GM18526 (cell line): ENCODE data around the gene THUMPD1.

Experiments
- POLR2A ChIP-seq: IDR thresholded peaks from 3 replicates; pipeline ENCODE4 v1.6.1; 2011; ENCODE audit not compliant: insufficient read length; ENCODE audit errors: extremely low read depth

THUMPD1 gene

DNA sequence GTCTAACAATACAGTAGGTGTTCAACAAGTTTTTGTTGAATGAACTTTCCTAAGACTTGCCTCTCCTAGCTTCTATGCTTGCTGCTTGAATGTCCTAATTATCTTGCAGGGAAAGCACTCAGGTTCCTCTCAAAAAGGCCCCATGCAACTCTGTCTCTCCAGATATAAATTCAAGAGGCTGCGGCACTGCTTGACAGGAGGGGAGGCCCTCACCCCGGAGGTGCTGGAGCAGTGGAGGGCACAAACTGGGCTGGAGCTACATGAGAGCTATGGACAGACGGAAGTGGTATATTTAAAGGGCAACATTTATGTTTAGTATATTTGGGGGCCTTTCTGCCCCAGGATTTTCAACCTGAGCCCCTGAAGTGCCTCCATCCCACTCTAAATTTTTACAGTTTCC lies 14.4 kb downstream of the THUMPD1 start:
- TF ChIP-seq POLR2A, result no peak

DNA sequence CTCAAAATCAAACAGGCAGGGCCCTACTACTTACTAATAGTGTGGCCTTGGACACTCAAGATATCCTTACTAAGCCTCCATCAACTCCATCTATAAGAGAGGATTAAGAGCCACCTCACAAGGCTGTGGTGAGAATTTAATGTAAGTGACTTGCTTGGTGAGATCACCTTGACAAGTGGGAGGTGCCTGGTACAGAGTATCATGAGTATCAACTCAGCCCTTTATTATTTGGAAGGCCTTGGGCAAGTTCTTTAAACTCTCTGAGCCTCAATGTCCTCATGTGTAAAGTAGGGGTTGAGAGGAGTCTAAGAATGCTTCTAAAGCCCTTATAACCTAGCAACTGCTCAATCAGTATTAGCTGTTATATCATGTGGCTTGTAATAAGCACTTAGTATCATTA lies 15.0 kb downstream of the THUMPD1 start:
- TF ChIP-seq POLR2A, result no peak

DNA sequence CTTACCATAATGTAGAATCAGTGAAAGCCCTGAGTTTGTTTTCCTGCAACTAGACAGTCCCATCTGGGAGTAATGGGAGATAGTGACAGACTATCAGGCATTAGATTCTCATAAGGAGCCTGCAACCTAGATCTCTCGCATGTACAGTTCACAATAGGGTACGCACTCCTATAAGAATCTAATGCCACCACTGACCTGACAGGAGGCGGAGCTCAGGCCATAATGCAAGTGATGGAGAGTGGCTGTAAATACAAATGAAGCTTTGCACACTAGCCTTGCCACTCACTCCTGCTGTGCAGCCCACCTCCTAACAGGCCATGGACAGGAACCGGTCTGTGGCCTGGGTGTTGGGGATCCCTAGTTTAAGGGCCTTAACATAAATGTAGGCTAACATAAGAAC lies 21.4 kb downstream of the THUMPD1 start:
- no peak for TF ChIP-seq POLR2A

DNA sequence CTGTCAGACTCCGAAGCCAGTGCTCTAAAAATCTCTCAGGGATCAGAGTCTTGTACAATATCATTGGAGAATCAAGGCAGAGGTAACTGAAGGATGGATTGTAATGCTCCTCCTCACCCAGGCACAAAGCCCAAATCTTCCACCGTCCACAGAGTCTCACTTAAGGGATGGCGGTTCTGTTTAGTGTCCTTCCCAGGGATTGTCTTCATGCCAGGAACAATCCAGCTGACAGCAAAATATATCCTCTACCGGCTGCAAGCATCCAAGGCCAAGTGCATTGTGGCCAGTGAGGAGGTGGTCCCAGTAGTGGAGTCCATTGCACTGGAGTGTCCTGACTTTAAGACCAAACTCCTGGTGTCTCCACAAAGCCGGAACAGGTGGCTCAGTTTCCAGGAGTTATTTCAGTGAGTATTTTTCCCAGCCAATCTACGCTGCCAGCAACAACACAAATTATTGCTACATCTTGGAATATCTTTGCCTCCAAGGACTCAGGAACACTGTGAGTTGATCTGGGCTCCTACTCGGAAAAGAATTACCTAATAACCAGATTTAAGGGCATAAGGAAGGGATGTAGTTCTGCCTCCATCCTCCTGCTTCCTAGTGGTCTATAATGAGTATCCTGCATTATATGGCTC lies 30.2 kb downstream of the THUMPD1 start:
- TF ChIP-seq POLR2A, result no peak

DNA sequence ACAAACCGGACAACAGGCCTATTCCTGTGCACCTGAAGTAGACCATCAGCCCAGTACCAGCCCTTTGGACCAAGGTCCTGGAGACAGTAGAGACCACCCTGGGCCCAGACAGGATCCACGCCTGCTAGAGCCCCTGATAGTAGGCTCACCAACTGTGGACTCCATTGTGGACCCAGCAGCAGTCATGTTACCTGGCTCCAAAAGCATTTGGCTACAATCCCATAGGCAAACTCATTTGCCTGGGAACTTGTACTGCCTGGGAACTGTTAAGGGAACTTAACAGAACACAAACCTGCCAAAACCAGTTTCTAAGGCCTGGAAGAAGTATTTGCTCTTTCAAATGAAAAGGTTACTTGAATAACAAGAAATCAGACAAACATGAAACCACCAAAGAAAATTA lies 34.2 kb downstream of the THUMPD1 start:
- no peak for TF ChIP-seq POLR2A

DNA sequence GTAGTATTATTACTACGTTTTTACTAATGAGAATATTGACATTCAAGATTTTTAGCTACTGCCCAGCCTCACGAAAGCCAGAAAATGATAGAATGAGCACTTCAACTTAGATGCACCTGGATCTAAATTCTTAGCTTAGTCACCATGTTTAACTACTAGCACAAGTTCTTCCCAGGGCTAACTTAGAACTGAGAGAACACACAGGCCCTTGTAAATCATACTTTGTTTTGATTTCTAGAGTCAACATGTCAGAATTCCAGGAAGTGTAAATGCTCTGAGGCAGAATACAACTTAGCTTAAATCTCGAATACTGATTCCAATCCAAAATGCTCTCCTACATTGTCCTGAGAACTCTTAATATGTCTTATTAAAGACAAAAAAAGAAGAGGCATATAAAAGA lies 37.3 kb downstream of the THUMPD1 start:
- TF ChIP-seq POLR2A, result no peak

DNA sequence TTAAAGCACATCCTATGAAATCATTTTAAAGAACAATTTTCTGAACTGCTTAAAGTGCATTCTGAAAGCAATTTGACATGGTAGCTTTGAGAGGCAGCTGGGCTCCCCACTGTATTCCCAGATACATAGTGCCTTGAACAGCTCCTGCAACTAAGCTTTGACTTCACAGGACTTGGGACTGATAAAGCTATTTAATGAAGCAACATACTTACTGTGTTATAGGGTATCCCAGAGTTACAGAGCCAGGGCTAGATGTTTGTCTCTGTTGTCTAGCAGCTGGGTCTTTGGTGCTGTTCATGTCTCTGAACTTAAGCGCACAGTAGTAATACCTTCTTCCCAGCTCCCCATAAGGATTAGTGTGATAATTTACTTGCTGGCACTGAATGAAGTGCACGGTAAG lies 45.0 kb downstream of the THUMPD1 start:
- no peak for TF ChIP-seq POLR2A

DNA sequence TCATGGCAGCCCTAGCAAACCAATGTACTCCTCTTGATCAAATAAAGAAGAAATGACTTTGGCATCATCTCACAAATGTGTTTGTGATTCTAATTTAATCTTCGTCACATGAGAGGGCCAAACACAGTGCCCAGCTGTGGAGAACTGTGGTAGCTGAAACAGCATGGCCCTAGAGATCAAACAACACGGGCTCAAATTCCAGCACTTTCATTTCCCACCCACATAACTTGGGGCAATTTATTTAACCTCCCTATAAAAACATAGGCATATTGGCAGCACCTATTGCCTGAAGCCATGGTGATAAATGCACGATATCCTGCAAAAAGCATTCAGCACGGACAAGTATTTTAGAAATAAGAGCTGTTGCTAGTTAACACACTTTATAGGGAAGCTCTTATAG lies 46.6 kb downstream of the THUMPD1 start:
- no peak for TF ChIP-seq POLR2A

DNA sequence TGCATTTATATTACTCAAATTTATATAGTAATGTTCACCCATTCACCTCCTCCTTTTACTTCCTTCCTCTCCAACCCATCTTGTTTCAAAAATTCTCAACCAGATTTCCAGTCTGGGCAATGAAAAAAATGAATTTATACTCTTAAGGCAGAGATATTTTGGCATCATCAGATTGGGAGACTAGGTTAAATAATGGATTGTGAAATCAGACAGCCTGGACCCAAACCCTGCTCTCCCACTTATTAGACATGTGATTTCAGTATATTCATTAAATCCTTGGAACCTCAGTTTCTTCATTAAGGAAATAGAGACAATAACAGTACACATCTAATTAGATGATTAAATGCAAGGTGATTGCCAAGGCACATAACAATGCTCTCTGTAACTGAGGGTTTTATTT lies 52.0 kb downstream of the THUMPD1 start:
- TF ChIP-seq POLR2A, result no peak

DNA sequence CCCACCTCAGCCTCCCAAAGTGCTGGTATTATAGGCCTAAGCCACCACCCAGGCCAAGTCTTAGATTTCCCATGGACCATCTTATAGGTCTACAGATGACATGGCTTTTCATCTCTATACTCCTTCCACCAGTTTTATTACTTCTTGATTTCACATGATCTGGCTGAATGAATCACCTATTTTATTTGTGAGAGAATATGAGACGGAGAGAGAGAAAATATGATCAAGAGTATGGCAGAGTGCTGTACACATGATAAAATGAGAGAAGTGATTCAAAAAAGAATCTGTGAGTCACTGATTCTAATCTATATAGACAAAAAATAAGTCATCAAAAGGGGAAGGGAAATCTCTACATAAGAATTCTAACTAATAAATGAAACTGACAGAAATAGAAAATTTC lies 57.8 kb downstream of the THUMPD1 start:
- no peak for TF ChIP-seq POLR2A
